IPS-18a (cell line): ENCODE measurements around the gene TTC27.
"Not testable (repeated sequence)": the region's sequence is repeated elsewhere in the genome, so short reads cannot be mapped to it uniquely, and the experiment has no call there.

Experiments used
- H3K27ac ChIP-seq: one replicate; pipeline ENCODE4 v1.5.1; 2013; ENCODE audit warnings: low read length
- H3K27me3 ChIP-seq: one replicate; pipeline ENCODE4 v1.6.1; 2013; ENCODE audit warnings: mild to moderate bottlenecking, low read length; ENCODE audit not compliant: control insufficient read depth, insufficient read depth
- H3K36me3 ChIP-seq: one replicate; pipeline ENCODE4 v1.6.1; 2013; ENCODE audit warnings: low read depth, low read length; ENCODE audit not compliant: control insufficient read depth
- H3K4me1 ChIP-seq: one replicate; pipeline ENCODE4 v1.6.1; 2013; ENCODE audit warnings: low read depth, low read length; ENCODE audit not compliant: control insufficient read depth
- H3K4me3 ChIP-seq: one replicate; pipeline ENCODE4 v1.5.1; 2013; ENCODE audit warnings: low read length
- H3K9ac ChIP-seq: one replicate; pipeline ENCODE4 v1.6.1; 2013; ENCODE audit warnings: mild to moderate bottlenecking, low read length, moderate library complexity
- H3K9me3 ChIP-seq: one replicate; pipeline ENCODE4 v1.6.1; 2013; ENCODE audit warnings: low read depth, low read length; ENCODE audit not compliant: control insufficient read depth

TTC27 gene

GRCh38 chr2:32627441-32627813 lies 423 bp upstream of the TTC27 start:
- Histone ChIP-seq H3K9me3 (no peaks in the 10 kb centered on the region), H3K4me1 (no peaks in the 10 kb centered on the region), H3K36me3 (no peaks in the 10 kb centered on the region), H3K27me3 (no peaks in the 10 kb centered on the region), H3K27ac (peak overlapping the region; percentile 55), H3K9ac (peak overlapping the region; percentile 66), H3K4me3 (peak overlapping the region; percentile 95)

- Histone ChIP-seq H3K4me3 (no peak overlapping the region), H3K27ac (no peak overlapping the region), H3K9me3 (no peaks in the 10 kb centered on the region), H3K9ac (no peak overlapping the region), H3K36me3 (peaks cover 4% of the 10 kb centered on the region), H3K4me1 (no peaks in the 10 kb centered on the region), H3K27me3 (no peaks in the 10 kb centered on the region)
Observed at GRCh38 chr2:32632089-32632488, 4.2 kb downstream of the TTC27 start.

GRCh38 chr2:32633040-32633439 lies 5.2 kb downstream of the TTC27 start:
- Histone ChIP-seq H3K4me3 (no peak overlapping the region), H3K27me3 (no peaks in the 10 kb centered on the region), H3K36me3 (peaks cover 7% of the 10 kb centered on the region), H3K27ac (no peak overlapping the region), H3K9me3 (no peaks in the 10 kb centered on the region), H3K9ac (no peak overlapping the region), H3K4me1 (no peaks in the 10 kb centered on the region)

GRCh38 chr2:32638548-32638947 lies 10.7 kb downstream of the TTC27 start:
- H3K27ac ChIP-seq, H3K27me3 ChIP-seq, H3K9me3 ChIP-seq, H3K9ac ChIP-seq, H3K4me1 ChIP-seq, H3K4me3 ChIP-seq: not testable (repeated sequence)
- H3K36me3 ChIP-seq: peaks cover 15% of the 10 kb centered on the region

GRCh38 chr2:32641180-32641579 lies 13.3 kb downstream of the TTC27 start:
- Histone ChIP-seq H3K4me1 (no peaks in the 10 kb centered on the region), H3K9ac (no peak overlapping the region), H3K27me3 (no peaks in the 10 kb centered on the region), H3K27ac (no peak overlapping the region), H3K36me3 (peaks cover 11% of the 10 kb centered on the region), H3K4me3 (no peak overlapping the region), H3K9me3 (no peaks in the 10 kb centered on the region)

- Histone ChIP-seq H3K9me3 (no peaks in the 10 kb centered on the region), H3K27ac (no peak overlapping the region), H3K36me3 (peaks cover 4% of the 10 kb centered on the region), H3K27me3 (no peaks in the 10 kb centered on the region), H3K4me1 (no peaks in the 10 kb centered on the region), H3K4me3 (no peak overlapping the region), H3K9ac (no peak overlapping the region)
Observed at GRCh38 chr2:32647180-32647651, 19.4 kb downstream of the TTC27 start.

- H3K9ac ChIP-seq: no peak overlapping the region
- H3K4me3 ChIP-seq: no peak overlapping the region
- H3K27ac ChIP-seq: no peak overlapping the region
- H3K36me3 ChIP-seq: peaks cover 4% of the 10 kb centered on the region
- H3K4me1 ChIP-seq: no peaks in the 10 kb centered on the region
- H3K9me3 ChIP-seq: no peaks in the 10 kb centered on the region
- no peaks in the 10 kb centered on the region for H3K27me3 ChIP-seq
Observed at GRCh38 chr2:32652555-32653209, 24.8 kb downstream of the TTC27 start.

- no peak overlapping the region for H3K4me3 ChIP-seq
- no peak overlapping the region for H3K27ac ChIP-seq
- no peak overlapping the region for H3K9ac ChIP-seq
- H3K4me1 ChIP-seq: no peaks in the 10 kb centered on the region
- no peaks in the 10 kb centered on the region for H3K27me3 ChIP-seq
- H3K36me3 ChIP-seq: no peaks in the 10 kb centered on the region
- no peaks in the 10 kb centered on the region for H3K9me3 ChIP-seq
Observed at GRCh38 chr2:32656069-32656468, 28.2 kb downstream of the TTC27 start.

GRCh38 chr2:32663864-32664263 lies 36.0 kb downstream of the TTC27 start:
- H3K36me3 ChIP-seq: no peaks in the 10 kb centered on the region
- no peak overlapping the region for H3K9ac ChIP-seq
- H3K4me3 ChIP-seq: no peak overlapping the region
- H3K9me3 ChIP-seq: no peaks in the 10 kb centered on the region
- no peak overlapping the region for H3K27ac ChIP-seq
- H3K4me1 ChIP-seq: no peaks in the 10 kb centered on the region
- no peaks in the 10 kb centered on the region for H3K27me3 ChIP-seq

GRCh38 chr2:32666704-32667103 lies 38.9 kb downstream of the TTC27 start:
- Histone ChIP-seq H3K9me3 (no peaks in the 10 kb centered on the region), H3K36me3 (no peaks in the 10 kb centered on the region), H3K4me3 (no peak overlapping the region), H3K27me3 (no peaks in the 10 kb centered on the region), H3K27ac (no peak overlapping the region), H3K9ac (no peak overlapping the region), H3K4me1 (no peaks in the 10 kb centered on the region)

GRCh38 chr2:32668254-32668653 lies 40.4 kb downstream of the TTC27 start:
- no peak overlapping the region for H3K27ac ChIP-seq
- no peak overlapping the region for H3K4me3 ChIP-seq
- peaks cover 3% of the 10 kb centered on the region for H3K36me3 ChIP-seq
- no peaks in the 10 kb centered on the region for H3K4me1 ChIP-seq
- no peaks in the 10 kb centered on the region for H3K27me3 ChIP-seq
- no peaks in the 10 kb centered on the region for H3K9me3 ChIP-seq
- H3K9ac ChIP-seq: no peak overlapping the region

- no peak overlapping the region for H3K27ac ChIP-seq
- peaks cover 6% of the 10 kb centered on the region for H3K36me3 ChIP-seq
- H3K4me1 ChIP-seq: no peaks in the 10 kb centered on the region
- no peaks in the 10 kb centered on the region for H3K9me3 ChIP-seq
- no peak overlapping the region for H3K9ac ChIP-seq
- H3K4me3 ChIP-seq: no peak overlapping the region
- no peaks in the 10 kb centered on the region for H3K27me3 ChIP-seq
Observed at GRCh38 chr2:32671885-32672533, 44.2 kb downstream of the TTC27 start.
